CD4-positive, alpha-beta T cell (primary cell): ENCODE data around the gene TNFSF13B. TPM values are rescaled to one million over a fixed set of nuclear protein-coding genes. Genes with fewer than 3 reads are reported as not detected.
A peak's percentile ranks its signal among the peaks of the same experiment; 100 is the strongest.

Source experiments
- ATAC-seq: fragments of 200-7000 bp; cut with Tn5 transposase; one replicate; pipeline ENCODE4 v1.10.0; 2022; ENCODE audit warnings: mild to moderate bottlenecking; ENCODE audit not compliant: poor library complexity
- CTCF ChIA-PET: fragments of 350-600 bp; sonication (Branson Sonifier 250); formaldehyde crosslinking; loops from one replicate; lab custom pipeline; 2021; ENCODE audit warnings: antibody characterized with exemption, inconsistent platforms; lab: Charles Lee
- POLR2A ChIA-PET: fragments of 350-600 bp; sonication (Branson Sonifier 250); formaldehyde crosslinking; loops from one replicate; lab custom pipeline; 2021; ENCODE audit warnings: antibody characterized with exemption, inconsistent platforms; lab: Charles Lee
- DNase-seq, 14 experiments: peaks; one replicate each; pipeline ENCODE4 v3.0.0-alpha.2; 2013 to 2020; ENCODE audit warnings: mixed read lengths in 2 of 14
- H3K27ac ChIP-seq, 2 donors: one replicate each; pipeline versions ENCODE4 v1.5.1 to v1.7.0; 2013; ENCODE audit warnings: low read length in 2 of 2, low read depth in 1 of 2, mild to moderate bottlenecking in 1 of 2
- H3K27me3 ChIP-seq, 2 experiments: 1 replicate in 1 of 2; 2 replicates in 1 of 2; pipeline versions ENCODE4 v1.6.1 to v1.7.0; 2013; ENCODE audit warnings: low read length in 2 of 2, control low read depth in 1 of 2, mild to moderate bottlenecking in 1 of 2, moderate library complexity in 1 of 2; ENCODE audit not compliant: insufficient read depth in 2 of 2, control insufficient read depth in 1 of 2
- H3K36me3 ChIP-seq: one replicate; pipeline ENCODE4 v1.6.1; 2013; ENCODE audit warnings: low read length, control low read depth; ENCODE audit not compliant: insufficient read depth
- H3K4me1 ChIP-seq: one replicate; pipeline ENCODE4 v1.6.1; 2013; ENCODE audit warnings: low read length, control low read depth; ENCODE audit not compliant: insufficient read depth
- H3K4me3 ChIP-seq: one replicate; pipeline ENCODE4 v1.5.1; 2013; ENCODE audit warnings: mild to moderate bottlenecking, low read length, moderate library complexity
- H3K9me3 ChIP-seq, 2 experiments: 1 replicate in 1 of 2; 2 replicates in 1 of 2; pipeline versions ENCODE4 v1.6.1 to v1.7.0; 2013; ENCODE audit warnings: low read length in 2 of 2, mild to moderate bottlenecking in 2 of 2, control low read depth in 1 of 2, moderate library complexity in 1 of 2; ENCODE audit not compliant: control insufficient read depth in 1 of 2, insufficient read depth in 1 of 2
- H3K27ac Mint-ChIP-seq: one replicate; pipeline ENCODE4 v1.8.0; 2020; ENCODE audit warnings: mixed read lengths
- H3K27me3 Mint-ChIP-seq: one replicate; pipeline ENCODE4 v1.8.0; 2021; ENCODE audit warnings: mixed read lengths
- H3K36me3 Mint-ChIP-seq: one replicate; pipeline ENCODE4 v1.8.0; 2021; ENCODE audit warnings: low read depth, mixed read lengths
- H3K4me1 Mint-ChIP-seq: one replicate; pipeline ENCODE4 v1.8.0; 2021; ENCODE audit warnings: low read depth, mixed read lengths
- H3K4me3 Mint-ChIP-seq: one replicate; pipeline ENCODE4 v1.8.0; 2020; ENCODE audit warnings: mild to moderate bottlenecking, mixed read lengths
- H3K9me3 Mint-ChIP-seq: one replicate; pipeline ENCODE4 v1.8.0; 2020; ENCODE audit warnings: mixed read lengths
- CTCF ChIP-seq: fragments of 200-600 bp; IDR thresholded peaks from one replicate; pipeline ENCODE4 v1.8.0; 2022; ENCODE audit warnings: antibody characterized with exemption, mild to moderate bottlenecking
- intact Hi-C, 2 experiments: fragments of 100-400 bp; cut with DNase I in 1 of 2; cut with micrococcal nuclease in 1 of 2; formaldehyde crosslinking; loops; one replicate each; pipeline versions ENCODE4 v1.15.1 to v1.9.0; 2023 to 2025; cut with DNase I, micrococcal nuclease
- total RNA-seq, 174 experiments: library from RNA in 2 of 174; stranded (reverse) in 2 of 174; gene quantifications; one replicate each; pipeline ENCODE4 v1.2.3 and lab custom pipeline; 2021 to 2026

The TNFSF13B gene
- total RNA-seq, 2 experiments from 2014 or later = 1.6 to 1.8 TPM

DNA sequence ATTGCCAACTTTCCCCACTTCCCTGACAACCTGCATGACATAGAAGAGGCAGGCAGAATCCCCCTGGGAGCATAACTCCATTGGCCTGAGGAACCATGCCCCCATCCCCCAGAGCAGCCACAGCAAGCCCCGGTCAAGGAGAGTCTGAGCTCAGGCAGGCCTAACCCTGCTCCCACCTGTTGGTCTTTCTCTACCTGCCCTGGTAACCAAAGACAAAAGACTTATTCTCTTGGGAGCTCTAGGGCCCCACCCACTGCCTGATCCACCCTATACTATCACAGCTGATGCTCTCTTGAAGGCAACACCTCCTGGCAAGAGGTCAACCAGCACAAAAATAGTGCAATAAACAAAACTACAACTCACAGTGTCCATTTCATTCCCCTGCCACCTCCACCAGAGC lies 59.3 kb downstream of the TNFSF13B start:
- Histone ChIP-seq H3K4me3 (no peak overlapping the region), H3K27ac (no peak overlapping the region), H3K4me1 (peaks cover 9% of the 10 kb centered on the region), H3K27me3 (peaks cover 0 to 9% of the 10 kb centered on the region in 2 experiments), H3K9me3 (no peaks in the 10 kb centered on the region), H3K36me3 (no peaks in the 10 kb centered on the region)
- DNase-seq = no peak
- Mint-ChIP-seq H3K4me3 (no peak overlapping the region), H3K4me1 (peaks cover 11% of the 10 kb centered on the region), H3K36me3 (no peaks in the 10 kb centered on the region), H3K27me3 (no peaks in the 10 kb centered on the region), H3K27ac (no peak overlapping the region), H3K9me3 (no peaks in the 10 kb centered on the region)
- ChIA-PET POLR2A (interaction anchor here (1.2 kb wide), 1 partner anchor 180 kb away, joined by 3 read pairs; no protein-coding TSS in a partner anchor), CTCF (no interaction called here)
- intact Hi-C loops = loop anchor here in 1 of 2 experiments (10.0 kb wide), 1 partner anchor 1786 kb away; no protein-coding TSS in a partner anchor
- no peak for TF ChIP-seq CTCF
- ATAC-seq = no peak

GRCh38 chr13:108332791-108333190 lies 63.3 kb downstream of the TNFSF13B start:
- no peak for TF ChIP-seq CTCF
- intact Hi-C loops = no loop called here

DNA sequence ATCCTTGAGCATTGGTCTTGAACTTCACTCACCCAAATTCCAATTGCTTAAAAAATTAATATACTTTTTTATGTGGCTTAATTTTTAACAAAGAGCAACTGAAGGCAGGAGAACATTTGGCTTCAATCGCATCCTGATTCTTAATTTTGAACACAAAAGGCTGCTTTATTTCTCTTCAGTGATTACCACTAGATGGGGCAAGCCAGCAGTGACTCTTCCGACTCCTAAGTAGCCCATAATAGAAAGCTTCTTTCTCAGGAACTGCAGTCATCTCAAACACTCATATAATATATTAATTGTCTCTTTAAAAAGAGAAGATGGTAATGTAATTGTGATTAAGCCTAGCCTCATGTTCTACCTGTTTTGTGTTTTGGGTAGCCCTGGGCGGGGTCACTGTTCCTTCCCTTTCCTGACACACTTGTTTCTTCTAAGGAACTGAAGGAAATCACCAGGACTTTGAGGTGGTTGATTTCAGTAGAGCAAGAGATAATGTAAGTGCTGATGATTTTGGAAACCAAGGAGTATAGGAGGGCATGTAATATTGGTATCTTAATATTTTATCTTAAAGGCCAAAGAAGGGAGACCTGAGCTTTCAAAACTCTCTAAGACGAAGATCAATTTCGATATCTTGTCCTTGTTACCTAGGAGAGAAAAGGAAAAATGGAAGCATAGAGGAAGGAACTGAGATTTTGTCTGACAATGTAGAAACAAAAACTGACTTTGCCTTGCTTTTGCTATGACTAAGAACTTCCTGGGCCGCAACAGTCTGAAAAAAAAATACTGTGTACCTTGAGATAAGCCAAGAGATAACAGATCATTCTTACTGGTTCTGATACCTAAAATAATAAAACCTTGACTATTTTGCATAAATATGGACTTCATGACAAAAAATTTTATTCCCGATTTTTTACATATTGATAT lies 73.1 kb downstream of the TNFSF13B start:
- peaks cover 8% of the 10 kb centered on the region for H3K4me1 ChIP-seq
- peak overlapping the region; percentile 4 for H3K4me3 Mint-ChIP-seq
- peak overlapping the region; percentile 52 to 58 for H3K27ac ChIP-seq
- H3K9me3 ChIP-seq = no peaks in the 10 kb centered on the region
- POLR2A ChIA-PET = interaction anchor here (1.0 kb wide), 2 partner anchors 17 to 552 kb away, joined by 4 to 6 read pairs; no protein-coding TSS in a partner anchor
- peak overlapping the region; percentile 2 for H3K4me3 ChIP-seq
- H3K27me3 Mint-ChIP-seq = no peaks in the 10 kb centered on the region
- H3K27ac Mint-ChIP-seq = peak overlapping the region; percentile 73
- no peaks in the 10 kb centered on the region for H3K36me3 ChIP-seq
- DNase-seq = peak in 6 of 14 experiments; percentile 6 to 69 (median 36)
- intact Hi-C loops = loop anchor here (5.0 kb wide), 1 partner anchor 165 kb away; no protein-coding TSS in a partner anchor
- ATAC-seq = peak; percentile 62
- no peaks in the 10 kb centered on the region for H3K36me3 Mint-ChIP-seq
- H3K27me3 ChIP-seq = no peaks in the 10 kb centered on the region
- TF ChIP-seq CTCF = peak; percentile 59
- H3K9me3 Mint-ChIP-seq = no peaks in the 10 kb centered on the region
- H3K4me1 Mint-ChIP-seq = peaks cover 26% of the 10 kb centered on the region
- CTCF ChIA-PET = interaction anchor here (0.6 to 1.3 kb wide), 3 partner anchors 8 to 165 kb away, joined by 3 to 6 read pairs (median 3); no protein-coding TSS in a partner anchor

More at GRCh38 chr13:108332791-108333190, 63.3 kb downstream of the TNFSF13B start:
- Histone ChIP-seq H3K36me3 (no peaks in the 10 kb centered on the region), H3K27me3 (peaks cover 0 to 6% of the 10 kb centered on the region in 2 experiments), H3K27ac (no peak overlapping the region), H3K4me3 (no peak overlapping the region), H3K9me3 (no peaks in the 10 kb centered on the region), H3K4me1 (no peaks in the 10 kb centered on the region)
- Mint-ChIP-seq H3K4me1 (no peaks in the 10 kb centered on the region), H3K36me3 (no peaks in the 10 kb centered on the region), H3K9me3 (no peaks in the 10 kb centered on the region), H3K4me3 (no peak overlapping the region), H3K27me3 (no peaks in the 10 kb centered on the region), H3K27ac (no peak overlapping the region)
- ATAC-seq = no peak
- DNase-seq = no peak
- ChIA-PET POLR2A (no interaction called here), CTCF (no interaction called here)
